GM21717 (cell line): ENCODE measurements around the gene DNAJA3.

Experiments used
- ATAC-seq: cut with Tn5 transposase; IDR thresholded peaks from one replicate; pipeline ENCODE4 v1.9.1; 2021; ENCODE audit warnings: mild to moderate bottlenecking, moderate library complexity; ENCODE audit not compliant: unreplicated experiment

The DNAJA3 gene

DNA sequence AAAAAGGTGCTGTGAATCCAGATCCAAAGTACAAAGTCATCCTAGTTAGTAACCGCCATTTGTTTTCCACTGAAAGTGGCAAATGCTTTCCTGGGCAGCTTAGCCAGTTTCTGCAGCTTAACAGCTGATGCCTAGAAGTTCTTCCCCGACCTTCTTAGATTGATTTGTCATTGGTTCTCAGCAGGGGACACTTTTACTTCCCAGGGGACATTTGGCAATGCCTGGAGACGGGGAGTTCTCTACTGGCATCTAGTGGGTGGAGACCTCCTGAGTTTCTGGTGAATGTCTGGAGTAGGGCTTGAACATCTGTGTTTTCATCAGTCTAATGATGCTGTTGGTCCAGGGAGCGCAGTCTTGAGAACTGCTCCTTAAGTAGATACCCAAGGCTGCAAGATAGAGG, 7.6 kb downstream of the DNAJA3 start:
- no peak for ATAC-seq

DNA sequence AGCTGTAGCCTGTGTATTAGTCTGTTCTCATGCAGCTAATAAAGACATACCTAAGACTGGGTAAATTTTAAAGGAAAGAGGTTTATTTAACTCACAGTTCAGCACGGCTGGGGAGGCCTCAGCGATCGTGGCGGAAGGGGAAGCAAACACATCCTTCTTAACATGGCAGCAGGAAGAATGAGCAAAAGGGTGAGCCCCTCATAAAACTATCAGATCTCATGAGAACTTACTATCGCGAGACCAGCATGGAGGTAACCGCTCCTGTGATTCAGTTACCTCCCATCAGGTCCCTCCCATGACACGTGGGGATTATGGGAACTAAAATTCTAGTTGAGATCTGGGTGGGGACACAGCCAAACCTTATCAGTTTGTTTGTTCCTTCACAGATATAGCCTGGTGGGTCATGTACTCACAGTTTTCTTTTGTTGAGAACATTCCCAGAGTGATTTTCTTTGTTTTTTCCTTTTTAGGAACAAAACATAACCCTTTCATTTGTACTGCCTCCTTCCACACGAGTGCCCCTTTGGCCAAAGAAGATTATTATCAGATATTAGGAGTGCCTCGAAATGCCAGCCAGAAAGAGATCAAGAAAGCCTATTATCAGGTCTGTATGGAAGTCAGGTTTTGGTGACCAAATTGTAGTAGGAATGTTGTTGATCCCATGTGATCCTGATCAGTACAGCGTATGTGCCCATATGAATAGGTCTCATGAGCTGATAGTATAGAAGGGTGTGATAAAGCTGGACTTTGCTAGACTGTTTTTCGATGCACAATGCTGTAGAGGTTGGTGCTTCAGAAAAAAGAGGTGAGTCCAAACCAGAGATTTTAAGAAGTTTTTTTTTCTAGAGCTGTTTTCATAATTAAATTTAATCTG, 8.5 kb downstream of the DNAJA3 start:
- ATAC-seq, result no peak

DNA sequence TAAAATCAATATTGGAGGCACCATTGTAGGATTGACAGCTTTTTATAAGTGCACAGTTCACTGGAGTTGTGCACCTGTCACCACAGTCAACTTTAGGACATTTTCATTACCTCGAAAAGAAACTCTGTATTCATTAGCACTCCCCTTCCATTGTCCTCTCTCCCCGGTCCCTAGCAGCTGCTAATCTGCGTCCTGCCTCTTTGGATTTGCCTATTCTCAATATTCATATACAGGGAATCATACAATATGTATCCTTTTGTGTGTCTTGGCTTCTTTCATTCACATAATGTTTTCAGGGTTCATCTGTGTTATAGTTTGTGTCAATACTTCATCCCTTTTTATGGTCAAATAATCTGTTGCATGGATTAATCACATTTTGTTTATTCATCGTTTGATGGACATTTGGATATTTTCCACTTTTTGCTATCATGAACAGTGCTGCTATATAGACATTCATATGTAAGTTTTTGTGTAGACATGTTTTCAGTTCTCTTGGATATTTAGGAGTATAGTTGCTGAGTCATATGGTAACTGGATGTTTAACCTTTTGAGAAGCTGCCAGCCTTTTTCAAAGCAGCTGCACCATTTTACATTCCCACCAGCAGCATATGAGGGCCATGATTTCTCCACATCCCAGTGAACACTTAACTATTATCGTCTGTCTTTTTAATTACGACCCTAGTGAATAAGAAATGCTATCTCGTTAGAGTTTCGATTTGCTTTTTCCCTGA, 9.8 kb downstream of the DNAJA3 start:
- ATAC-seq, result no peak

- ATAC-seq, result no peak
These were observed 11.7 kb downstream of the DNAJA3 start for GRCh38 chr16:4437366-4437765.

DNA sequence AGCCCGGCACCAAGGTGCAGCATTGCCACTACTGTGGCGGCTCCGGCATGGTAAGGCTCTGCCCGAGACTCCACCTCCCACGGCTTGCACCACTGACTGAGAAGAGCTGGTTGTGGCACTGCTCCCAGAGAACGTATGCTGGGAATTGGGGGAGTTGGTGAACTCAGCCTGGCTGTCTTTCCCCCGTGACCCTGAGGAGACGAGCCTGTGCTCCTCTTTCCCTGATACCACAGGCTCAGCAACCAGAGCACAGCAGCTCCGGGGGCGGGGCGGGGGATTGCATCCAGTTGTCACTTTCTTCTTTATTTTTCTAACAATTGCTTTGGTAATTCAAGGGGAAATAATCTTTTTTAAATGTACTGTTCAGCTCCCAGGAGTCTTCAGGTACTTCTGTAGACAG, 16.7 kb downstream of the DNAJA3 start:
- ATAC-seq, result no peak

GRCh38 chr16:4443271-4443670, 17.6 kb downstream of the DNAJA3 start:
- ATAC-seq, result no peak

GRCh38 chr16:4443986-4444385, 18.3 kb downstream of the DNAJA3 start:
- no peak for ATAC-seq

DNA sequence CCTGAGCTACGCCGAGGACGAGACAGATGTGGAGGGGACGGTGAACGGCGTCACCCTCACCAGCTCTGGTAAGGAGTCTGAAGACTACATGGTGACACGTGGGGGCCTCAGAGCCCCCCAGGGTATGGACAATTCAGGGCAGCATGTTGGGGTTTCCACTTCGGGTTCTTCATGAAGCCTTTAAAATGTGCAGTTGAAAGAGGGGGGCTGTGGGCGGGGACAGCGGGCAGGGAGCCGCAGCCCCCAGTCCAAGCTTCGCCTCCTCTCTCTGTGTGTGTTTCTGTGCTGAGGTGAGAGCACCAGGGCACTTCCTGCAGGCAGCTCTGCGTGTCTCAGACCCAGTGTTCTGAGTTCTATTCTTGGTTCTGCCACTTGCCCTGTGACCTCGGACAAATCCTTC, 24.8 kb downstream of the DNAJA3 start:
- ATAC-seq, result no peak

- ATAC-seq, result no peak
These were observed 25.4 kb downstream of the DNAJA3 start for GRCh38 chr16:4450931-4451519.

GRCh38 chr16:4452674-4453073, 27.0 kb downstream of the DNAJA3 start:
- no peak for ATAC-seq

DNA sequence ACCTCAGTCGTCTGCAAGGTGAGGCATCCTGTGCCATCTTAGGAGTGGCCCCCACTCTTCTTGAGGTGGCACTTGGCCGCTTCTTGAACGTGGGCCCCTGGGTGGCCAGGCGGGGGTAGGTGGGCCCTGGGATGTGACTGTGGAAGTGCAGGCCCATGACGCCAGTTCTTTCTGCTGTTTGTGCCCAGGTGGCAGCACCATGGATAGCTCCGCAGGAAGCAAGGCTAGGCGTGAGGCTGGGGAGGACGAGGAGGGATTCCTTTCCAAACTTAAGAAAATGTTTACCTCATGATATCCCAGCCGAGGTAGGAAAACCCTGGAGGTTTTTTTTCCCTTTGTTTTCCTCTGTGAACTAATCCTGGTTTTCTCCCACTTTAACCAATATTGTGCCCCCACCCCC, 29.0 kb downstream of the DNAJA3 start:
- no peak for ATAC-seq

DNA sequence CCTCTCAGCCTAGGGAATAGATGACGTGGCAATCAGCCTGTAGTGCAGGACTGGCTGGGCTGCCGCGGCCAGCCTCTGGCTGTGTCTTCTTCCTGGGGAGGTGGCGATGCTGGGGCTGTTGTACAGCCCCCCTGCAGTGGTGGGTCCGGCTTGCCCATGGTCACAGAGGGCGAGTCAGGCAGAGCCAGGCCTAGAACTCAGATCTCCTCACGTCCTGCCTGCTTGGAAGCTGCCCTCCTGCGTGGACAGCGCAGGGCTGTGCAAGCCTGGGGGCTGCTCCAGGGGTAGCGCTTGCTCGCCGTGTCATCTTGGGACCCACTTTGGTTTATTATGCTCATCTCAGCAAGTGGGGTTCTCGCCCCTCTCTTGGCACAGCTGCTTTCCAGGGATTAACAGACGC, 29.4 kb downstream of the DNAJA3 start:
- no peak for ATAC-seq

- ATAC-seq, result no peak
These were observed 30.3 kb downstream of the DNAJA3 start for GRCh38 chr16:4455951-4456350.

GRCh38 chr16:4460936-4461249, 35.2 kb downstream of the DNAJA3 start:
- no peak for ATAC-seq

DNA sequence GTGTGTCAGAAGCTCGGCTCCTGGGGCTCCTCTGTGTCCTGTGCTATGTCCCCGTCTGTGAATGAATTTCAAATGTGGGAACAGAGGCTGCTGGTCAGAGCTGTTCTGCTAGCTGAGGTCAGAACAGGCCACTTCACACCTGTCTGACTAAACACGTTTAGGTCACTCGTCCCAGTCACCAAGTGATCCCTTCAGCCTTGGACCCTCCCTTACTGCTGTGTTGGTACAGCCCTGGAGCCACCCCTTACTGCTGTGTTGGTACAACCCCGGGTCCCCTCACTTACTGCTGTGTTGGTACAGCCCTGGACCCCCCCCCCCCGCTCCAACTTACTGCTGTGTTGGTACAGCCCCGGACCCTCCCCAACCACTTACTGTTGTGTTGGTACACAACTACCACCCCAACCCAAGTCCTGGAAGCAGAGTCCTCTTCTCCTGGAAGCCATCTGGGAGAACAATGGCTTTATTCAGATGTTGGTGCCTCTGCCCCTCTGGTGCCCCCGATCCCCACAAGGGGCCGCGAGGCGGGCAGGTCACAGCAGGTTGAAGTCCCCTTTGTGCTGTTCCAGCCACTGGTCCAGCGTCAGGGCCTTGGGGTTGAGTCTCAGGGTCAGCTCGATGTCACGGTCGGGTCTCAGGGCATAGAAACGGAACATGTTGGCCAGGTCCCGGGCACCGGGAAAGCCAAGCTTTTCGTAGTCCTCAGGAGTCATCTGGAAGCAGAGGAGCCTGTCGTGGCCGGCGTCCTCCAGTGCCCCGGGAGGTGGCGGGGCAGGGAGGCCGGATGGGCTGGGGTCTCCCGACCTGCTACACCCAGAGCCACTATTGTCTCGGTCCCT, 35.8 kb downstream of the DNAJA3 start:
- ATAC-seq, result no peak

DNA sequence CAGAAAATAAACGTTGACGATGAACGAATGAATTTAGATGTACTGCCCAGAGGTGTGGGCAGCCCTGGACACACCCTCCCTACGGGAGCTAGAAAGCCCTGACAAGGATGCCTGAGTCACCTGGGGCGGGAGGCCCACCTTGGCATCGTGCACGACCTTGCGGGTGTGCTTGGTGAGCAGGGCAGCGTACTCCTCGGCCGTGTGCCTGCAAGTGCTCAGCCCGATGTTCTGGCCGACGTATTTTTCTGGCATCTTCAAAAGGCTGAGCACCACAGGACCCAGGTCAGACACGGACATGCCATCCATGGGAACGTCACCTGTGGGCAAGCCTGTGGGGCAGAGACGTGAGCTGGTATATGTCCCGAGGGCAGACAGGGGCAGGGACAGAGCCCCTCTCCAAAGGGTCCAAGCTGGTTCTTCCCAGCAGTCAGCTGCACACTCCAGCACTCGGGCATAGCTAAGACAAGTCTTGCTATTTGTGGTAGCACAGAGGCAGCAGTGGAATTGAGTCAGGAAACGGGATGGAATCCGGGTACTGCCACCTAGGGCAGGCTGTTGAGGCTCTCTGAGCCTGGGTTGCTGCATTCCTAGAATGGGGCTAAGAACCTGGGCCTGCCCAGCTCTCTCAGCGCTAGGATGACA, 38.0 kb downstream of the DNAJA3 start:
- no peak for ATAC-seq

- ATAC-seq, result no peak
These were observed 40.5 kb downstream of the DNAJA3 start for GRCh38 chr16:4465977-4466779.

- no peak for ATAC-seq
These were observed 42.2 kb downstream of the DNAJA3 start for GRCh38 chr16:4467916-4468315.

DNA sequence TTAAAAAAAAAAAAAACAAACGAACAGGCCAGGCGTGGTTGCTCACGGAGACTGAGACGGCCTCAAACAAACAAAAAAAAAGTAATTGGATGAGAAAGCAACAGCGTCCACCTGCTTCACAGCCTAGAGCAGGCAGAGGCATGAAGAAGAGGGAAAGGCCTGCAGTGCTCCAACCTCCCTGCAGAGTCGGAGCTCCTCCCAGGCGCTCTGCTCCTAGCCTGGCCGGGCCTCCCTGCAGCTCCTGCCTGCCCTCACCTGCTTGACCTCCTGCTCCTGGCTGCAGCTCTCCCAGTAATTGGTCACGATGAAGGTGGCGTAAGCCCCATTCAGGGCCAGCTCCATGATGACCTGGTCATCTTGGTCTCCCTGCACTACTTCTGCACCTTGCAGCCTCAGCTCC, 43.3 kb downstream of the DNAJA3 start:
- no peak for ATAC-seq

DNA sequence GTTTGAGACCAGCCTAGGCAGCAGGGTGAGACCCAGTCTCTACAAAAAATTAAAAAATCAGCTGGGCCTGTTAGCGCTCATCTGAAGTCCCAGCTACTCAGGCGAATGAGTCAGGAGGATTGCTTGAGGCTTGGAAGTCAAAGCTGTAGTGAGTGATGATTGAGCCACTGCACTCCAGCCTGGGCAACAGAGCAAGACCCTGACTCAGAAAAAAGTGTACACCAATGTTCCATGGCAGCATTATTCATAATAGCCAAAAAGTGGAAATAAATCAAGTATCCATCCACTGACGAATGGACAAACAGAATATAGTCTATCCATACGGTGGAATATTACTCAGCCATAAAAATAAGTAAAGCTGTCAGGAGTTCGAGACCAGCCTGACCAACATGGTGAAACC, 46.2 kb downstream of the DNAJA3 start:
- ATAC-seq, result no peak
